IPS-18a (cell line): ENCODE measurements around the gene FAH.

Experiments
- H3K27ac ChIP-seq: one replicate; pipeline ENCODE4 v1.5.1; 2013; ENCODE audit warnings: low read length
- H3K27me3 ChIP-seq: one replicate; pipeline ENCODE4 v1.6.1; 2013; ENCODE audit warnings: mild to moderate bottlenecking, low read length; ENCODE audit not compliant: control insufficient read depth, insufficient read depth
- H3K36me3 ChIP-seq: one replicate; pipeline ENCODE4 v1.6.1; 2013; ENCODE audit warnings: low read depth, low read length; ENCODE audit not compliant: control insufficient read depth
- H3K4me1 ChIP-seq: one replicate; pipeline ENCODE4 v1.6.1; 2013; ENCODE audit warnings: low read depth, low read length; ENCODE audit not compliant: control insufficient read depth
- H3K4me3 ChIP-seq: one replicate; pipeline ENCODE4 v1.5.1; 2013; ENCODE audit warnings: low read length
- H3K9ac ChIP-seq: one replicate; pipeline ENCODE4 v1.6.1; 2013; ENCODE audit warnings: mild to moderate bottlenecking, low read length, moderate library complexity
- H3K9me3 ChIP-seq: one replicate; pipeline ENCODE4 v1.6.1; 2013; ENCODE audit warnings: low read depth, low read length; ENCODE audit not compliant: control insufficient read depth

FAH gene

DNA sequence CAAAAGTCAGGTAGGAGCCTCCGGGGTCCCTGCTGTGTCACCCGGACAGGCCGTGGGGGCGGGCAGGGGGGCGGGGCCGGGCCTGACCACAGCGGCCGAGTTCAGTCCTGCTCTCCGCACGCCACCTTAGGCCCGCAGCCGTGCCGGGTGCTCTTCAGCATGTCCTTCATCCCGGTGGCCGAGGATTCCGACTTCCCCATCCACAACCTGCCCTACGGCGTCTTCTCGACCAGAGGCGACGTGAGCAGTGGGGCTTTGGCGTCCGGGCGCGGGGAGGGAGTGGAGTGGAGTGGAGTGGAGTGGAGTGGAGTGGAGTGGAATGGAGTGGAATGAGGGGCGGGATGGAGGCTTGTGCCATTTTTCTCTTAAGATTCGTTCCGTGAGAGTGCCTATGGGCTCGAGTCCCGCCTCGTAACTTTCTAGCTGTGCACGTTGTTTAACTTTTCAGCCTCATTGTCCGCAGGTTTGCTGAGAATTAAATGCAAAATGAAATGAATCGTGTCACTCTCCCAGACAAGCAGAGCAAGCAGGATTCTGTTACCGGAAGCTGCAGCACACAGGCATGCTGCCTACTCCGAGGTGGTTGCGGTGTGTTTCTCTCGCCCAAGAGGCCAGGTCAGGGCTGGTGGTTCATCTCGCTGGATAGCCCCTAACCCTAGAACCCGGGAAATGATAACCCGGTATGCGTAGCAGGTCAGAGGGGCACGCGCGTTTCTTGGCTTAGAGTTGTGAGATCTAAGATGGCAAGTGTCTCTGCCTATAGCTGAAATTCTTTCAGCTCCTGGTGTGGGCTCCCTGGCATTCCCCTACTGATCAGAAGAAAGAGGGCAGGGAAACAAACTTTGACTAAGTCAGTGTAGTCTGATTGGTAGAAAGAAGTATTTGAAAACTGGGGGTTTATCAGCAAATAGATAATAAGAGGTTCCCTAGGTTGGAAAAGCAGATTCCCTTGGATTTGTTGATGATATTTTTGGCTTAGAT, at the start of gene FAH:
FAH (plus strand) TSS at position 104 of the 981 bp plus-strand sequence; CDS start at position 160, 56 bp downstream.
- H3K4me1 ChIP-seq = peaks cover 6% of the 10 kb centered on the region
- peak within 1 kb of the TSS; percentile 82 for H3K4me3 ChIP-seq

DNA sequence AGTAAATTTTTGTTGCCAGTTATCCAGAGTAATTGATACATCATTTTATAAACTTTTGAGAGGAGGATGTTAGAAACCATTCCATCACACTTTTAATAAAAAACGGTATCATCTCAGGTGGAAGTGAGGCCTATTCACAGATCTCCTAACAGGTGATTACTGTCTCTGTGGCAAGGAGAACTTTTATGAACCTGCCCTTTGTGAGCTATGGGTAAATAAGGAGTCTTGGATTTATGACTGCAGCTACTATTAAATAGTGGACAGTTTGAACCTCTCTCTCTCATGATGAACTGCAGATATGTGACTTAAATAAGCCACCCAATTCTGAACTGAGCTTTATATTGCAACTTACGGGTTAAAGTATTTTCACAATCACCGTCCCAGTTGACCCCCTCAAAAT, 47.6 kb upstream of the FAH start:
- no peaks in the 10 kb centered on the region for H3K4me1 ChIP-seq
- H3K36me3 ChIP-seq = no peaks in the 10 kb centered on the region
- H3K27ac ChIP-seq = no peak overlapping the region
- H3K4me3 ChIP-seq = no peak overlapping the region
- no peaks in the 10 kb centered on the region for H3K27me3 ChIP-seq
- H3K9me3 ChIP-seq = no peaks in the 10 kb centered on the region
- H3K9ac ChIP-seq = no peak overlapping the region

More for the DNA sequence above, at the start of gene FAH:
- Histone ChIP-seq H3K9me3 (no peaks in the 10 kb centered on the region), H3K36me3 (no peaks in the 10 kb centered on the region), H3K27ac (no peak within 1 kb of the TSS), H3K27me3 (peaks cover 6% of the 10 kb centered on the region), H3K9ac (peak within 1 kb of the TSS; percentile 65)

DNA sequence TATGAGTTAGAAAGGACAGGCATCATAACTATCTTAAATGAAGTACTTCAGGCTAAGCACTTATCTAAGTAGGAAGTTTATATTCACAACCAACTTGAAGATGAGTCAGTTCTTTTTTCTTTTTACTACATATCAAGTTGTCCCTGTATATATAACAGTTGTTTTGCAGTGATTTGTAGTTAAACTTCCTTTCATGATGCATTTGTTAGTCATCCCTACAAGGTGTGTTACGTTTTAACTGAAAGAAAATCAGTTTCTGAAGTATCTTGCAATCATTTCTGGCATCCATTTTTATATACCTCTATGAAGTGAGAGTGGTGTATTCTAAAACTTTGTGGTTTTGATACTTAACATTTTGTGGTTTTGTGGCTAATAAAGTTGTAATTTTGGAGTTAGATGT, 47.2 kb upstream of the FAH start:
- no peaks in the 10 kb centered on the region for H3K27me3 ChIP-seq
- no peaks in the 10 kb centered on the region for H3K4me1 ChIP-seq
- H3K36me3 ChIP-seq = no peaks in the 10 kb centered on the region
- H3K9ac ChIP-seq = no peak overlapping the region
- H3K4me3 ChIP-seq = no peak overlapping the region
- no peaks in the 10 kb centered on the region for H3K9me3 ChIP-seq
- H3K27ac ChIP-seq = no peak overlapping the region

DNA sequence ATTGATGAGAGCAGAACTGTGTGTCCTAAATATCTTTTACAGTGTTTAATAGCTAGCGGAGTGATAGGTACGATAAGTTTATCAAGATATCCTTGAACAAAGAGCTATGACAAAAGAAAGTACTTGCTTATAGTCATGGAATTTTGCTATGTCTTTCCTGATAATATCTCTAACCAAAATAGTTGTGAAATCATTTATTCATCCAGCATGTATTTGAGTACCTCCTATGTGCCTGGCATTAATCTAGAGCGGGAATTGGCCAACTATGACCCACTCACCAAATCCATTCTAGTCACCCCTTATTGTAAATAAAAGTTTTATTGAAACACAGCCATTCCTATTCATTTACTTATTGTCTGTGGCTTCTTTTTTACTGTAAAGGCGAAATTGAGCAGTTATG, 46.7 kb upstream of the FAH start:
- no peaks in the 10 kb centered on the region for H3K27me3 ChIP-seq
- no peaks in the 10 kb centered on the region for H3K9me3 ChIP-seq
- no peak overlapping the region for H3K9ac ChIP-seq
- H3K4me3 ChIP-seq = no peak overlapping the region
- H3K27ac ChIP-seq = no peak overlapping the region
- H3K36me3 ChIP-seq = no peaks in the 10 kb centered on the region
- no peaks in the 10 kb centered on the region for H3K4me1 ChIP-seq

DNA sequence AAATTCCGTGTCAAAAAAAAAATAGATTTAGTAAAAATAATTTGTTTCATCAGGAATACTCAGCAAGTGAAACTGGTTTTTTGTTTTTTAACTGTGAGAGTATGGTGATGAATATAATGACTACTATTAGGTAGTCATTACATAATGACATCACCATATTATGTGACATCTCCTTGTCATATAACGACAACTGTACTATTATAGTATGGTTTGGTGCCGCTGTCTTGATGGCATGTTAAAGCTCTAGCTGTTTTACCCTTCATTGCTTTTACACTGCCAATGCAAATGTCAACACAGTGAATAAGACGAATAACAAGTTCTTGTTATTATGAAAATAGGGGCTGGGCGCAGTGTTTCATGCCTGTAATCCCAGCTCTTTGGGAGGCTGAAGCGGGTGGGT, 45.6 kb upstream of the FAH start:
- Histone ChIP-seq H3K9me3 (no peaks in the 10 kb centered on the region), H3K4me3 (no peak overlapping the region), H3K27ac (no peak overlapping the region), H3K27me3 (no peaks in the 10 kb centered on the region), H3K36me3 (no peaks in the 10 kb centered on the region), H3K4me1 (no peaks in the 10 kb centered on the region), H3K9ac (no peak overlapping the region)

DNA sequence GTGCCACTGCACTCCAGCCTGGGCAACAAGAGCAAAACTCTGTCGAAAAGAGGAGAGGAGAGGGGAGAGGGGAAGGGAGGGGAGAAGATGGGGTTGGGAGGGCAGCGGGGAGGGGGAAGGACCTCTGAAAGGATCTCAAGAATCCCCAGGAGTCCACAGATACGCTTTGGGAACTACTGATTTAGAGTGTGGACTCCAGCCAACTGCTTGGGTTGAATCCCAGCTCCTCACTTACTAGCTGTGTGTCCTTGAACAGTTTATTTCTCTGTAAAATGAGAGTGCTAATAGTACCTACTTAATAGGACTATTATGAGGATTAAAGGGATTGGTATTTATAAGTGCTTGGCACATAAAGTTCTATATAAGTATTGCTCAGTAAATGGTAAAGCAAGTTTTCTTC, 45.0 kb upstream of the FAH start:
- Histone ChIP-seq H3K27me3 (no peaks in the 10 kb centered on the region), H3K9me3 (no peaks in the 10 kb centered on the region), H3K27ac (no peak overlapping the region), H3K4me1 (no peaks in the 10 kb centered on the region), H3K4me3 (no peak overlapping the region), H3K36me3 (no peaks in the 10 kb centered on the region), H3K9ac (no peak overlapping the region)

DNA sequence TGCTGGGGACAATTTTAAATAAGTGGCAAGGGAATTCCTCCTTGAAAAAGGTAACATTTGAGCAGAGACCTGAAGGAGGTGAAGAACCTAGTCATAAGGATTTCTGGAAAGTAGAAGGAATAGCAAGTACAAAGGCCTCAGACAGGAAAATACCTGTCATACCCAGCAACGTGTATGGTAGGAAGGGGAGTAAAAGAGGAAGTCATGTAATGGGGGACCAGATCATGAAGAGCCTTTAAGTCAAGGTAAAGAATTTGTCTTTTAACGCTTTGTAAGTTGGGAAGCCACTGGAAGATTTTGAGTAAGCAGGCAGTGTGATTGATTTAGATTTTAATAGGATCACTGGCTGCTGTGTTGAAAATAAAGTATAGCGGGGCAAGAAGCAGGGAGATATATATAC, 43.4 kb upstream of the FAH start:
- H3K9ac ChIP-seq = no peak overlapping the region
- no peaks in the 10 kb centered on the region for H3K36me3 ChIP-seq
- peaks cover 5% of the 10 kb centered on the region for H3K4me1 ChIP-seq
- no peak overlapping the region for H3K4me3 ChIP-seq
- H3K9me3 ChIP-seq = no peaks in the 10 kb centered on the region
- no peak overlapping the region for H3K27ac ChIP-seq
- no peaks in the 10 kb centered on the region for H3K27me3 ChIP-seq

DNA sequence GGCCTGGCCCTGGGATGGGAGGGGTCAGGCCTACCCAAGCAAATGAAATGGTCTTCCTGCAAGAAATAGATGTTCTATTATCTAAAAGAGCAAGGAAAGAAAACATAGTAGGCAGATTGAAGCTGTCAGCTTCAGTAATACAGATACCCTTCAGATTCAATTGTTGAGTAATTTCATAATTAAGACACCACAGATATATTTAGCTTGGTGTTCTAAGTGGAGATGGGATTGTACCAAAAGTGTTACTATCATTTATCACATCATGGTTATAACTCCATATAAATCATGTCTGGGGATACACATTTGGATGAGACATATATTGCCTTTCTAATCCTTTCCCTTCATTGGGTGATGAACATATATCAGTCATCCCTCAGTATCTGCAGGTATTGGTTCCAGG, 41.9 kb upstream of the FAH start:
- H3K4me1 ChIP-seq = peaks cover 7% of the 10 kb centered on the region
- no peaks in the 10 kb centered on the region for H3K9me3 ChIP-seq
- no peak overlapping the region for H3K27ac ChIP-seq
- no peaks in the 10 kb centered on the region for H3K27me3 ChIP-seq
- no peak overlapping the region for H3K9ac ChIP-seq
- H3K36me3 ChIP-seq = no peaks in the 10 kb centered on the region
- H3K4me3 ChIP-seq = no peak overlapping the region

DNA sequence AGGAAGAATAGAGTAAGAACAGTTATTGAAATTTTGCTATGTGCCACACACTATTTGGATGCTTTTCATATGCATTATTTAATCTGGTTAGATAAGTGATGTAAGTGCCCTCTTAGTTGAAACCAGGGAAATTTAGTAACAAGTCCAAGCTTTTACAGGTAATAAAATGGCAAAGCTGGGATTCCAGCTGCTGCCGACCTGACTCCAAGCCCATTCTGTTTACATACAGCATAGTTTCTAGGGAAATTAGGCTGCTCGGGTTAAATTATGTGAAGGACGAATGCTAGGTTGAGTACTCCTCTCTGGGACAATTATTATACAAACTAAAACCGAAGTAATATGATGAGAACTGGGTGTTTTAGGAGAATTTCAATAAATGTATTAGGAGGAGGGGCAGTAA, 38.7 kb upstream of the FAH start:
- Histone ChIP-seq H3K9me3 (no peaks in the 10 kb centered on the region), H3K27me3 (no peaks in the 10 kb centered on the region), H3K36me3 (no peaks in the 10 kb centered on the region), H3K27ac (no peak overlapping the region), H3K4me1 (peaks cover 7% of the 10 kb centered on the region), H3K9ac (no peak overlapping the region), H3K4me3 (no peak overlapping the region)

DNA sequence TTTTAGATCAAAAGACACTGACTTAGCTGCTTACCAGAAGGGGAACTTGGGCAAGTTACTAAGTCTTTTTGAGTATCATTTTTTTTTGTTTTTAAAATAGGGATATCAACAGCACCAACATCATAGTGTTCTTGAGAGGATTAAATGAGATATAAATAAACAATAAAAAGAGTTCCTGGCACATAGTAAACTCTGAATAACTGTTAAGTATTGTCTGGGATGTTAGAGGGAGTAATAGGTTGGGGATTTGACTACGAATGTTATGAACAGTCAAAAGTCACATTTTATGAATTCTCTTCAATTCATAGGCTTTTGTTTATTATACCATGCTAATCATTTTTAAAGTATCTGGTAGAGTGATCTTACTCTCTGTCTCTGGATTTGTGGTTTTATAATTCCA, 37.8 kb upstream of the FAH start:
- Histone ChIP-seq H3K9ac (no peak overlapping the region), H3K27ac (no peak overlapping the region), H3K4me1 (peaks cover 7% of the 10 kb centered on the region), H3K4me3 (no peak overlapping the region), H3K9me3 (no peaks in the 10 kb centered on the region), H3K36me3 (no peaks in the 10 kb centered on the region), H3K27me3 (no peaks in the 10 kb centered on the region)

DNA sequence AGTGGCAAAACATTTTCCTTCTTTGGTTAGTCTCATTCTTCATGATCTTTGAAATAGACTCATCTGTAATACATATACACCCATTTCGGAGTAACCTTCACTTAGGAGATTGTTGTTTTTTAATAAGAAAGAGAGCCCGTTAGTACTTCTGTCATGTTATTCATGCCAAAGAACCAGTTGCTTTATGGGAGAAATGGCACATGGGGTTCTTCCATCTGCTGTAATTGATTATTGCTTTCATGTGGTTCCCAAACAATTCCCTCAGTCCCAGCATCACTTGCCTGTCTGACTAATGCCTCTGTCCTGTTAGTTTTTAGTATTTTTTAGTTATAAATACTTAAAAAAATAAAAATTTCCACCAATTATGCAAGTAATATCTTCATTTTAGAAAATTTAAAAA, 33.8 kb upstream of the FAH start:
- H3K9ac ChIP-seq = no peak overlapping the region
- no peak overlapping the region for H3K27ac ChIP-seq
- no peaks in the 10 kb centered on the region for H3K9me3 ChIP-seq
- H3K27me3 ChIP-seq = no peaks in the 10 kb centered on the region
- peaks cover 6% of the 10 kb centered on the region for H3K4me1 ChIP-seq
- H3K4me3 ChIP-seq = no peak overlapping the region
- H3K36me3 ChIP-seq = peaks cover 13% of the 10 kb centered on the region

DNA sequence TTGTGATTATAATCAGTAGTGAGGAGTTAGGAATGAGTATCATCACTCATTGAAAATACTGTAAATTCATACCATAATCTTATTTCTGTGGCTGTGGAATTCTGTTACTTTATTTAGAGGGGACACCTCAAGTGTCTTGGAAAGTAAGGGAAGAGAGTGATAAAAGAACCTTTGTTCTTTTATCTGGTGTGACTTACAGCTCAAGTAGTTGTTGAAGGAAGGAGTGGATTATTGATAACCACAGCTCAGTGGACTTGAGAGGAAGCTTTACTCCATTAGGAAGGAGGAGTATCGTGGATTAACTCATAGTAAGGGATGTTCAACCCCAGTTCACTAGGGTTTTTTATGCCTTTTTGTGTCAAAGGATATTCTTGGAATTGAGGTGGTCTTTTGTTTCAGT, 32.2 kb upstream of the FAH start:
- Histone ChIP-seq H3K27ac (no peak overlapping the region), H3K9ac (no peak overlapping the region), H3K4me3 (no peak overlapping the region), H3K9me3 (no peaks in the 10 kb centered on the region), H3K4me1 (no peaks in the 10 kb centered on the region), H3K36me3 (peaks cover 17% of the 10 kb centered on the region), H3K27me3 (no peaks in the 10 kb centered on the region)
